Common myeloid progenitor, CD34-positive (primary cell): Measurements from ENCODE around the gene EIF3D.

Source experiments
- CTCF ChIA-PET: fragments of 350-600 bp; sonication (Branson Sonifier 250); formaldehyde crosslinking; loops from one replicate; lab custom pipeline; 2021; ENCODE audit warnings: antibody characterized with exemption; lab: Charles Lee
- POLR2A ChIA-PET: fragments of 350-600 bp; sonication (Branson Sonifier 250); formaldehyde crosslinking; loops from one replicate; lab custom pipeline; 2021; ENCODE audit warnings: antibody characterized with exemption; lab: Charles Lee
- DNase-seq, 3 donors: peaks; one replicate each; pipeline versions ENCODE4 v3.0.0 to v3.0.0-alpha.2; 2013
- H3K27ac ChIP-seq, 2 experiments: 1 replicate in 1 of 2; 2 replicates in 1 of 2; pipeline ENCODE4 v1.7.0; 2013; ENCODE audit warnings: inconsistent platforms in 2 of 2, low read length in 2 of 2, mild to moderate bottlenecking in 2 of 2, low read depth in 1 of 2, moderate library complexity in 1 of 2; ENCODE audit not compliant: severe bottlenecking in 2 of 2, insufficient read depth in 1 of 2, poor library complexity in 1 of 2
- H3K27me3 ChIP-seq, 5 experiments: replicated peaks in 2 of 5; 1 replicate in 3 of 5; 2 replicates in 2 of 5; pipeline versions ENCODE4 v1.6.1 to v1.7.0; 2013; ENCODE audit warnings: low read length in 4 of 5, mild to moderate bottlenecking in 2 of 5, moderate library complexity in 2 of 5, inconsistent platforms in 1 of 5; ENCODE audit not compliant: insufficient read depth in 5 of 5, control insufficient read depth in 4 of 5
- H3K36me3 ChIP-seq, 4 experiments: 1 replicate in 2 of 4; 2 replicates in 2 of 4; pipeline versions ENCODE4 v1.6.1 to v1.7.0; 2013; ENCODE audit warnings: low read length in 3 of 4, control low read depth in 1 of 4, mild to moderate bottlenecking in 1 of 4; ENCODE audit not compliant: control insufficient read depth in 4 of 4, insufficient read depth in 4 of 4
- H3K4me1 ChIP-seq, 4 experiments: 1 replicate in 3 of 4; 2 replicates in 1 of 4; pipeline versions ENCODE4 v1.6.1 to v1.7.1; 2013; ENCODE audit warnings: low read length in 3 of 4, mild to moderate bottlenecking in 3 of 4, control low read depth in 1 of 4, inconsistent platforms in 1 of 4, moderate library complexity in 1 of 4; ENCODE audit not compliant: control insufficient read depth in 4 of 4, insufficient read depth in 4 of 4; ENCODE audit errors: control extremely low read depth in 1 of 4
- H3K4me3 ChIP-seq, 7 experiments: 1 replicate in 4 of 7; 2 replicates in 3 of 7; pipeline versions ENCODE4 v1.5.1 to v1.7.0; 2013; ENCODE audit warnings: mild to moderate bottlenecking in 7 of 7, low read length in 6 of 7, moderate library complexity in 6 of 7, inconsistent platforms in 2 of 7, low read depth in 2 of 7, control low read depth in 1 of 7; ENCODE audit not compliant: insufficient read depth in 4 of 7, control insufficient read depth in 1 of 7; ENCODE audit errors: extremely low read depth in 1 of 7
- H3K9me3 ChIP-seq, 5 experiments: 1 replicate in 4 of 5; 2 replicates in 1 of 5; pipeline versions ENCODE4 v1.6.1 to v1.7.1; 2013; ENCODE audit warnings: low read length in 4 of 5, mild to moderate bottlenecking in 2 of 5, inconsistent platforms in 1 of 5, low read depth in 1 of 5, moderate library complexity in 1 of 5; ENCODE audit not compliant: control insufficient read depth in 4 of 5, insufficient read depth in 2 of 5; ENCODE audit errors: control extremely low read depth in 1 of 5
- WGBS: methylation state at CpG from one replicate; pipeline ENCODE4 v1.1.5; 2013; ENCODE audit not compliant: insufficient coverage; 5-methylcytosine and 5-hydroxymethylcytosine counted together

EIF3D gene

DNA sequence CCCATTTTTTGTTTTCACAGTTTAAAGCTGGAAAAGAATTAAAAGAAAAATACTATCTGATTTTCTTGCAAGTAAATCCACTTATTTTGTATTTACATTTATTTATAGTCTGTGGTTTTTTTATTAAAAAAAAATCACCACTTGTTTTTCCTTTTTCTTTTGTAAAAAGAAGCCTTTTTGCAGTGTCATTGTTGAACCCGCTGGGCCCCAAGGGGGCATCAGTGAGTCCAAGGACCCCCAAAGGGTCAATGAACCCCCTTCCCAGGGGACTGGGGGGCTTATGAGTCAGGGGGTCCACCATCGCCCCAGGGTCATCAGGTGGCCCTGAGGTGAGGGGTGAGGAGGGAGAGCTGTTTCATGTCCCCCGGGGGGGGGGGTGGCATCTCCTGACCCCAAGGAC lies 34.0 kb upstream of the EIF3D start:
- CTCF ChIA-PET: interaction anchor here (1.1 to 1.9 kb wide), 2 partner anchors 14 to 19 kb away, joined by 3 to 5 read pairs; no protein-coding TSS in a partner anchor
- no peak for DNase-seq

GRCh38 chr22:36562261-36562835 lies 33.4 kb upstream of the EIF3D start:
- Histone ChIP-seq H3K4me1 (peaks cover 0 to 3% (median 2%) of the 10 kb centered on the region in 4 experiments), H3K9me3 (no peaks in the 10 kb centered on the region), H3K36me3 (no peaks in the 10 kb centered on the region), H3K27ac (no peak overlapping the region), H3K27me3 (peaks cover 0 to 44% (median 8%) of the 10 kb centered on the region in 5 experiments), H3K4me3 (no peak overlapping the region)
- WGBS: 89% methylated on average over 8 of the region's 11 CpGs
- ChIA-PET CTCF (interaction anchor here (1.8 to 1.9 kb wide), 2 partner anchors 14 to 212 kb away, joined by 5 to 11 read pairs; partner anchors contain the start of gene IFT27), POLR2A (no interaction called here)
- no peak for DNase-seq

More for the DNA sequence above, 34.0 kb upstream of the EIF3D start:
- H3K4me3 ChIP-seq: no peak overlapping the region
- peaks cover 0 to 46% (median 8%) of the 10 kb centered on the region in 5 experiments for H3K27me3 ChIP-seq
- peaks cover 0 to 3% (median 2%) of the 10 kb centered on the region in 4 experiments for H3K4me1 ChIP-seq
- H3K9me3 ChIP-seq: no peaks in the 10 kb centered on the region
- no peak overlapping the region for H3K27ac ChIP-seq
- POLR2A ChIA-PET: no interaction called here
- WGBS: 100% methylated on average over 1 of the region's 3 CpGs
- H3K36me3 ChIP-seq: no peaks in the 10 kb centered on the region

DNA sequence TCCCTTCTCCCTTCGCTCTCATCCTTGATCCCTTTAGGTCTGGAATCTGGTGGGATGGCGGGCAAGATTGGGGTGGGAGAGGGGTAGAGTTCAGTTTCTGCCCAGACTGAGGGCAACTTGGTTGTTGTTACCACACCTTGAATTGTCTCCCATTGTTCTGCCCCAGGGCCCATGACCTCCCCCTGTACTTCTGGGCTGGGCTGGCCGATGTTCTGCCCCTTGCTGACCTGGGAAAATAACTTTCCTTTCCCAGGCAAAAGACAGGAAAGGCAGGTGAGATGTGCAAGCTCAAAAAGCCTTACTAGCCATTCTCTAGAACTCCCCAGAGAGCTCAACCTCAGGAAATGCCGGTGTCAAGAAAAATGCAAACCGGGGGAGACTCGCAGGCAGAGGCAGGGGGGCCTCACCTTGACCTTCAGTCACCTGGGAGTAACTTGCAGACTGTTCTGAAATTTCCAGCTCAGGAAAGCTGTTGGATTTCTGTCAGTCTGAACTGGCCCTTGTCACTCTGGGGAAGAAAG lies 32.4 kb upstream of the EIF3D start:
- peaks cover 0 to 3% (median 2%) of the 10 kb centered on the region in 4 experiments for H3K4me1 ChIP-seq
- H3K27me3 ChIP-seq: peaks cover 0 to 37% (median 8%) of the 10 kb centered on the region in 5 experiments
- no peak overlapping the region for H3K4me3 ChIP-seq
- H3K27ac ChIP-seq: no peak overlapping the region
- H3K9me3 ChIP-seq: no peaks in the 10 kb centered on the region
- POLR2A ChIA-PET: no interaction called here
- 68% methylated on average over 3 of the region's 6 CpGs for WGBS
- H3K36me3 ChIP-seq: no peaks in the 10 kb centered on the region
- no peak for DNase-seq
- CTCF ChIA-PET: interaction anchor here (1.1 to 1.9 kb wide), 4 partner anchors 13 to 247 kb away, joined by 3 to 11 read pairs (median 4); partner anchors contain the start of gene IFT27

- H3K9me3 ChIP-seq: no peaks in the 10 kb centered on the region
- no peaks in the 10 kb centered on the region for H3K36me3 ChIP-seq
- H3K27me3 ChIP-seq: peaks cover 0 to 25% (median 7%) of the 10 kb centered on the region in 5 experiments
- WGBS: 97% methylated on average over 3 of the region's 3 CpGs
- no peak overlapping the region for H3K4me3 ChIP-seq
- no peak overlapping the region for H3K27ac ChIP-seq
- POLR2A ChIA-PET: no interaction called here
- CTCF ChIA-PET: interaction anchor here (1.6 kb wide), 1 partner anchor 196 kb away, joined by 3 read pairs; no protein-coding TSS in a partner anchor
- H3K4me1 ChIP-seq: peaks cover 0 to 3% (median 2%) of the 10 kb centered on the region in 4 experiments
- DNase-seq: no peak
These were observed 31.0 kb upstream of the EIF3D start for GRCh38 chr22:36560001-36560400.

- 52% methylated on average over 5 of the region's 5 CpGs for WGBS
- H3K4me3 ChIP-seq: no peak overlapping the region
- H3K36me3 ChIP-seq: no peaks in the 10 kb centered on the region
- no peaks in the 10 kb centered on the region for H3K9me3 ChIP-seq
- DNase-seq: no peak
- ChIA-PET POLR2A (interaction anchor here (0.6 kb wide), 1 partner anchor 690 kb away, joined by 7 read pairs; the partner anchor contains the start of gene RAC2), CTCF (interaction anchor here (1.0 kb wide), 1 partner anchor 204 kb away, joined by 4 read pairs; no protein-coding TSS in a partner anchor)
- peaks cover 0 to 2% (median 0%) of the 10 kb centered on the region in 5 experiments for H3K27me3 ChIP-seq
- H3K4me1 ChIP-seq: peaks cover 0 to 25% (median 9%) of the 10 kb centered on the region in 4 experiments
- H3K27ac ChIP-seq: no peak overlapping the region
These were observed 25.1 kb upstream of the EIF3D start for GRCh38 chr22:36554098-36554497.

- H3K27me3 ChIP-seq: peaks cover 0 to 2% (median 0%) of the 10 kb centered on the region in 5 experiments
- H3K27ac ChIP-seq: no peak overlapping the region
- CTCF ChIA-PET: interaction anchor here (0.6 to 1.7 kb wide), 5 partner anchors 10 to 416 kb away, joined by 3 to 5 read pairs (median 4); no protein-coding TSS in a partner anchor
- no peaks in the 10 kb centered on the region for H3K9me3 ChIP-seq
- H3K36me3 ChIP-seq: no peaks in the 10 kb centered on the region
- 0% methylated on average over 1 of the region's 1 CpG for WGBS
- POLR2A ChIA-PET: no interaction called here
- peak; percentile 44 to 87 (median 83) for DNase-seq
- H3K4me3 ChIP-seq: no peak overlapping the region
- H3K4me1 ChIP-seq: peaks cover 0 to 30% (median 9%) of the 10 kb centered on the region in 4 experiments
These were observed 23.3 kb upstream of the EIF3D start for GRCh38 chr22:36552289-36552688.
